HepG2 (cell line): Measurements from ENCODE around the gene CAVIN1.

ENCODE experiments used
- EZH2 ChIP-seq: conservative IDR thresholded peaks from 2 replicates; pipeline ENCODE4 v1.6.1; 2012; ENCODE audit warnings: mild to moderate bottlenecking, low read depth, low read length, moderate library complexity
- GATAD1 ChIP-seq: IDR thresholded peaks from 2 replicates; pipeline ENCODE4 v1.6.1; 2016; ENCODE audit warnings: missing genetic modification reagents, missing compliant biosample characterization
- KLF6 ChIP-seq: IDR thresholded peaks from 2 replicates; pipeline ENCODE4 v1.8.0; 2016; ENCODE audit warnings: missing biosample characterization, missing genetic modification reagents
- MTA3 ChIP-seq: sonication (generic); formaldehyde crosslinking; IDR thresholded peaks from 2 replicates; pipeline ENCODE4 v1.4.0; 2020; ENCODE audit warnings: missing genetic modification reagents
- NCOA1 ChIP-seq: sonication (generic); formaldehyde crosslinking; IDR thresholded peaks from 2 replicates; pipeline ENCODE4 v1.9.0; 2021; ENCODE audit warnings: missing genetic modification reagents
- NR3C1 ChIP-seq: sonication (generic); formaldehyde crosslinking; IDR thresholded peaks from 2 replicates; pipeline ENCODE4 v1.4.0; 2020; ENCODE audit warnings: missing genetic modification reagents
- POLR2A ChIP-seq, 2 experiments: IDR thresholded peaks; 2 replicates each; pipeline ENCODE4 v1.6.1; 2011; ENCODE audit warnings: low read depth in 2 of 2, low read length in 2 of 2, mild to moderate bottlenecking in 1 of 2, moderate library complexity in 1 of 2; ENCODE audit not compliant: insufficient read depth in 1 of 2
- POLR2AphosphoS2 ChIP-seq: IDR thresholded peaks from 2 replicates; pipeline ENCODE4 v1.6.1; 2011; ENCODE audit warnings: low read depth, low read length, improper control_type of control experiment
- RAD21 ChIP-seq: fragments of 450-650 bp; formaldehyde crosslinking; IDR thresholded peaks from 2 replicates; pipeline ENCODE4 v1.5.0; 2020; ENCODE audit warnings: mild to moderate bottlenecking
- SETDB1 ChIP-seq: sonication (generic); formaldehyde crosslinking; IDR thresholded peaks from 2 replicates; pipeline ENCODE4 v1.5.1; 2020; ENCODE audit warnings: missing genetic modification reagents, mild to moderate bottlenecking, borderline replicate concordance
- U2AF2 ChIP-seq: fragments of 200-400 bp; formaldehyde crosslinking; IDR thresholded peaks from 2 replicates; pipeline ENCODE4 v1.6.1; 2017; ENCODE audit warnings: low read depth, mild to moderate bottlenecking, low read length
- ZMAT5 ChIP-seq: sonication (generic); formaldehyde crosslinking; IDR thresholded peaks from 2 replicates; pipeline ENCODE4 v1.5.0; 2020; ENCODE audit warnings: mild to moderate bottlenecking, low read depth, missing genetic modification reagents, borderline replicate concordance
- TF ChIP-seq, protein P1 (sequence below): sonication (generic); formaldehyde crosslinking; IDR thresholded peaks from 2 replicates; pipeline ENCODE4 v1.5.0; 2020; ENCODE audit warnings: mild to moderate bottlenecking, missing genetic modification reagents, moderate library complexity

GRCh38 chr17:42458497-42459255 is 35.6 kb upstream of the CAVIN1 start, which contains the start of gene ATP6V0A1:
- TF ChIP-seq NCOA1 (CRISPR knock-in tag) (no peak), GATAD1 (CRISPR knock-in tag) (peak; percentile 79), POLR2AphosphoS2 (peak; percentile 74; the same call in 1 of the 2 replicates), KLF6 (CRISPR knock-in tag) (no peak), MTA3 (no peak), U2AF2 (no peak), RAD21 (no peak), EZH2 (no peak), ZMAT5 (CRISPR knock-in tag) (no peak), SETDB1 (CRISPR knock-in tag) (no peak), NR3C1 (no peak), POLR2A (IDR thresholded peaks at IDR 0.05; ENCODE audit: insufficient read depth in 1 of 2, low read depth in 2 of 2, low read length in 2 of 2) (peak; percentile 92 to 96)
- TF ChIP-seq, protein P1, sequence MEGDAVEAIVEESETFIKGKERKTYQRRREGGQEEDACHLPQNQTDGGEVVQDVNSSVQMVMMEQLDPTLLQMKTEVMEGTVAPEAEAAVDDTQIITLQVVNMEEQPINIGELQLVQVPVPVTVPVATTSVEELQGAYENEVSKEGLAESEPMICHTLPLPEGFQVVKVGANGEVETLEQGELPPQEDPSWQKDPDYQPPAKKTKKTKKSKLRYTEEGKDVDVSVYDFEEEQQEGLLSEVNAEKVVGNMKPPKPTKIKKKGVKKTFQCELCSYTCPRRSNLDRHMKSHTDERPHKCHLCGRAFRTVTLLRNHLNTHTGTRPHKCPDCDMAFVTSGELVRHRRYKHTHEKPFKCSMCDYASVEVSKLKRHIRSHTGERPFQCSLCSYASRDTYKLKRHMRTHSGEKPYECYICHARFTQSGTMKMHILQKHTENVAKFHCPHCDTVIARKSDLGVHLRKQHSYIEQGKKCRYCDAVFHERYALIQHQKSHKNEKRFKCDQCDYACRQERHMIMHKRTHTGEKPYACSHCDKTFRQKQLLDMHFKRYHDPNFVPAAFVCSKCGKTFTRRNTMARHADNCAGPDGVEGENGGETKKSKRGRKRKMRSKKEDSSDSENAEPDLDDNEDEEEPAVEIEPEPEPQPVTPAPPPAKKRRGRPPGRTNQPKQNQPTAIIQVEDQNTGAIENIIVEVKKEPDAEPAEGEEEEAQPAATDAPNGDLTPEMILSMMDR: no peak
